Measurements from ENCODE around the gene TAPT1. TPM values are rescaled to one million over a fixed set of nuclear protein-coding genes. Genes with fewer than 3 reads are reported as not detected.
A peak's percentile ranks its signal among the peaks of the same experiment; 100 is the strongest.

TAPT1 gene, protein sequence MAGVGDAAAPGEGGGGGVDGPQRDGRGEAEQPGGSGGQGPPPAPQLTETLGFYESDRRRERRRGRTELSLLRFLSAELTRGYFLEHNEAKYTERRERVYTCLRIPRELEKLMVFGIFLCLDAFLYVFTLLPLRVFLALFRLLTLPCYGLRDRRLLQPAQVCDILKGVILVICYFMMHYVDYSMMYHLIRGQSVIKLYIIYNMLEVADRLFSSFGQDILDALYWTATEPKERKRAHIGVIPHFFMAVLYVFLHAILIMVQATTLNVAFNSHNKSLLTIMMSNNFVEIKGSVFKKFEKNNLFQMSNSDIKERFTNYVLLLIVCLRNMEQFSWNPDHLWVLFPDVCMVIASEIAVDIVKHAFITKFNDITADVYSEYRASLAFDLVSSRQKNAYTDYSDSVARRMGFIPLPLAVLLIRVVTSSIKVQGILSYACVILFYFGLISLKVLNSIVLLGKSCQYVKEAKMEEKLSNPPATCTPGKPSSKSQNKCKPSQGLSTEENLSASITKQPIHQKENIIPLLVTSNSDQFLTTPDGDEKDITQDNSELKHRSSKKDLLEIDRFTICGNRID
- total RNA-seq (2021; ENCODE audit: unreplicated experiment) (17.3 TPM), Bru-seq, nascent RNA (percentile 64 among the genes with signal in this experiment), BruChase-seq, experiment 1, labeled RNA remaining after a 2-hour chase (percentile 52 among the genes with signal in this experiment), BruChase-seq, experiment 2, labeled RNA remaining after a 6-hour chase (percentile 54 among the genes with signal in this experiment)
- polyA plus RNA-seq (2012; ENCODE audit: insufficient read length) = 6.6 TPM
- long read RNA-seq, full-length matches to known transcripts = 25 of 38 reads
- long read RNA-seq, partial matches to known transcripts = 2 of 38 reads
- long read RNA-seq, other reads (novel, unspliced or antisense) = 11 of 38 reads

GRCh38 chr4:16225863-16226815 is at the start of gene TAPT1:
TAPT1 (minus strand) TSS chr4:16226471; CDS start chr4:16226457, 14 bp downstream.
- in situ Hi-C loops (cut with HindIII; ENCODE audit: low pct_unique_long_range_greater_than_20kb, low sequenced_read_pairs) = no loop called here
- no TSS peak for BruUV-seq (replicated peaks)

DNA sequence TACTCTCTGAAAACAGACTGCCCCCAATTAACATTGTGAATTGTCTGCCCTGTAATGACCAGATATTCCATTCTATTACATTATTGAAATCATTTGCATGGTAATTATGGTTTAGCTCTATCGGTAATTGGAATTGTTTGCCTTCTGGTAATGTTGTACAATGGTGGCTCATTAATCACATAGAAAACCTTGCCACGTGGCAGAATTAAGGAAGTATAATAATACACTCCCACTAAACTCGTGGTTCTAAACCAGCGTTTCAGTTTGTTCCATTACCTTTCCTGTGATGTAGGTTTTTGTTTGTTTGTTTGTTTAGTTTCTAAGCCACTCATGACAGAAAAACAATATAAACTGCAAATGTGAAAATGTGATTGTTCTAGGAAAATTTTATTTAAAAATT is 45.1 kb upstream of the TAPT1 start:
- in situ Hi-C loops (cut with HindIII; ENCODE audit: low pct_unique_long_range_greater_than_20kb, low sequenced_read_pairs) = no loop called here
- no TSS peak for BruUV-seq (replicated peaks)
- Histone ChIP-seq H3K4me3 (ENCODE audit: low read depth in 2 of 2, low read length in 2 of 2) (no peak overlapping the region), H3K9me3 (ENCODE audit: control insufficient read depth, insufficient read depth, low read depth, low read length) (no peaks in the 10 kb centered on the region), H3K27me3 (ENCODE audit: control insufficient read depth, insufficient read depth, low read length) (no peaks in the 10 kb centered on the region), H3K27ac (ENCODE audit: low read length) (no peak overlapping the region), H3K4me1 (ENCODE audit: control insufficient read depth, insufficient read depth, low read length) (no peaks in the 10 kb centered on the region), H3K36me3 (ENCODE audit: control insufficient read depth, insufficient read depth, low read length) (no peaks in the 10 kb centered on the region)
- ChIA-PET CTCF (no interaction called here), POLR2A (no interaction called here)
- no peak for TF ChIP-seq CTCF (IDR thresholded peaks at IDR 0.05)
- TF ChIP-seq TCF7L2 (IDR thresholded peaks at IDR 0.05; ENCODE audit: low read depth, low read length) = no peak
- no peak for TF ChIP-seq SIN3A (IDR thresholded peaks at IDR 0.05; ENCODE audit: borderline replicate concordance, insufficient read depth, low read depth, low read length)
- no peak for TF ChIP-seq POLR2AphosphoS5 (IDR thresholded peaks at IDR 0.05; ENCODE audit: low read depth, low read length)
- DNase-seq (ENCODE audit: low read depth, low spot score) (no peak), ATAC-seq (no peak)
- intact Hi-C loops (cut with micrococcal nuclease; ENCODE audit: unreplicated experiment) = no loop called here

More at GRCh38 chr4:16225863-16226815, at the start of gene TAPT1:
- peak within 1 kb of the TSS; percentile 67 to 77 for H3K4me3 ChIP-seq (ENCODE audit: low read depth in 2 of 2, low read length in 2 of 2)
- TF ChIP-seq SIN3A (IDR thresholded peaks at IDR 0.05; ENCODE audit: borderline replicate concordance, insufficient read depth, low read depth, low read length) (peak; percentile 16; the same call in 1 of the 2 replicates), TCF7L2 (IDR thresholded peaks at IDR 0.05; ENCODE audit: low read depth, low read length) (no peak)
- TF ChIP-seq, protein P1, sequence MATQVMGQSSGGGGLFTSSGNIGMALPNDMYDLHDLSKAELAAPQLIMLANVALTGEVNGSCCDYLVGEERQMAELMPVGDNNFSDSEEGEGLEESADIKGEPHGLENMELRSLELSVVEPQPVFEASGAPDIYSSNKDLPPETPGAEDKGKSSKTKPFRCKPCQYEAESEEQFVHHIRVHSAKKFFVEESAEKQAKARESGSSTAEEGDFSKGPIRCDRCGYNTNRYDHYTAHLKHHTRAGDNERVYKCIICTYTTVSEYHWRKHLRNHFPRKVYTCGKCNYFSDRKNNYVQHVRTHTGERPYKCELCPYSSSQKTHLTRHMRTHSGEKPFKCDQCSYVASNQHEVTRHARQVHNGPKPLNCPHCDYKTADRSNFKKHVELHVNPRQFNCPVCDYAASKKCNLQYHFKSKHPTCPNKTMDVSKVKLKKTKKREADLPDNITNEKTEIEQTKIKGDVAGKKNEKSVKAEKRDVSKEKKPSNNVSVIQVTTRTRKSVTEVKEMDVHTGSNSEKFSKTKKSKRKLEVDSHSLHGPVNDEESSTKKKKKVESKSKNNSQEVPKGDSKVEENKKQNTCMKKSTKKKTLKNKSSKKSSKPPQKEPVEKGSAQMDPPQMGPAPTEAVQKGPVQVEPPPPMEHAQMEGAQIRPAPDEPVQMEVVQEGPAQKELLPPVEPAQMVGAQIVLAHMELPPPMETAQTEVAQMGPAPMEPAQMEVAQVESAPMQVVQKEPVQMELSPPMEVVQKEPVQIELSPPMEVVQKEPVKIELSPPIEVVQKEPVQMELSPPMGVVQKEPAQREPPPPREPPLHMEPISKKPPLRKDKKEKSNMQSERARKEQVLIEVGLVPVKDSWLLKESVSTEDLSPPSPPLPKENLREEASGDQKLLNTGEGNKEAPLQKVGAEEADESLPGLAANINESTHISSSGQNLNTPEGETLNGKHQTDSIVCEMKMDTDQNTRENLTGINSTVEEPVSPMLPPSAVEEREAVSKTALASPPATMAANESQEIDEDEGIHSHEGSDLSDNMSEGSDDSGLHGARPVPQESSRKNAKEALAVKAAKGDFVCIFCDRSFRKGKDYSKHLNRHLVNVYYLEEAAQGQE (IDR thresholded peaks at IDR 0.05; ENCODE audit: insufficient read depth in 1 of 2, low read depth in 2 of 2, low read length in 1 of 2) = no peak
- H3K27me3 ChIP-seq (ENCODE audit: control insufficient read depth, insufficient read depth, low read length) = no peaks in the 10 kb centered on the region
- ChIA-PET CTCF (interaction anchor here (0.6 kb wide), 1 partner anchor 983 kb away, joined by 4 read pairs; no protein-coding TSS in a partner anchor), POLR2A (no interaction called here)
- H3K4me1 ChIP-seq (ENCODE audit: control insufficient read depth, insufficient read depth, low read length) = peaks cover 6% of the 10 kb centered on the region
- no peak for DNase-seq (ENCODE audit: low read depth, low spot score)
- peak within 1 kb of the TSS; percentile 73 for H3K27ac ChIP-seq (ENCODE audit: low read length)
- intact Hi-C loops (cut with micrococcal nuclease; ENCODE audit: unreplicated experiment) = no loop called here
- ATAC-seq = peak; percentile 93
- no peaks in the 10 kb centered on the region for H3K9me3 ChIP-seq (ENCODE audit: control insufficient read depth, insufficient read depth, low read depth, low read length)
- H3K36me3 ChIP-seq (ENCODE audit: control insufficient read depth, insufficient read depth, low read length) = no peaks in the 10 kb centered on the region
